ENCODE results near the gene CDCA4. TPM values are rescaled to one million over a fixed set of nuclear protein-coding genes. Genes with fewer than 3 reads are reported as not detected.

Gene CDCA4
- total RNA-seq, 1 experiment from 2014 or later = 57.7 TPM

DNA sequence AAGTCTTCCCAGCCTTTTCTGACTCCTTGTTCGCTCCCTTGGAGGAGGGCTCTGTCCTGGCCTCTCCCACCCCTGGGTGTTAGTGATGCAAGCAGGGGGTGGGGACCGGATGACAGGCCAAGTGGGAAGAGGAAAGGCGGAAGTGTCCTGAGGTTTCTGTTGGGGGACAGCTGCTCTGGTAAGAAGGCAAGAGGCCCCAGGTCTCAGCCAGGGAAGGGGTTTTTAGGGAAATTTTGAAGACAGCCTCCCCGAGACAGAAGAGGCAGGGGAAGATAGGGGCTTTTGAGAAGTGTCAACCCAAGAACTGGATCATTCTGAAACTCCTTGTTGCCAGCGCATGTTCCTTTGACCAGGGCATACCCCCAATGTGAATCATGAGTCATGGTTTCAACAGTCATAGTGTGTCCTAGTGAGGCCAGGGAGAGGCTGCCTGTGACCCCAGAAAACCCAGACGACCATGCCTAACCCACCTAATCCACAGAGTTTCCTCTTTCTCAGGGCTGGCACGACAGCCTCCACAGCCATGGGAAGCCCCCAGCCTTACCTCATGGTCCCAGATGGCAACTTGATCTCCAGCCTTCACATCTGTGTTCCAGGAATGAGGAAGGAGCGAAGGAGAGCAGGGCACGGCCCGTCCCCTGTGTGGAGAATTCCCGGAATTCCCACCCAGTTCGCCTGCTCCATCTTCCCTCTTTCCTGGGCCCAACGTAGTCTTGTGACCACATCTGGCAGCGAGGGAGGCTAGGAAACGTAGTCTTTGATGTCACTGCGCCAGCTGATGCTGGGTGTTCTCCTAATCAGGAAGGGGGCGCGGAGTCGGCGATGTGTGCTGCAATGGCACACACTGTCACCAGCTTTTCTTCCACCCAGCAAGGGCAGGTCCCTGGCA is 49.2 kb upstream of the CDCA4 start:
- Mint-ChIP-seq H3K4me1 (peaks cover 5 to 8% of the 10 kb centered on the region in 2 experiments; a peak in 3 of 4 replicates), H3K27ac (no peak overlapping the region), H3K27me3 (ENCODE audit: low read depth) (peaks cover 17% of the 10 kb centered on the region), H3K36me3 (ENCODE audit: insufficient read depth in 1 of 3, low read depth in 3 of 3) (no peaks in the 10 kb centered on the region), H3K4me3 (no peak overlapping the region), H3K9me3 (no peaks in the 10 kb centered on the region)
- Histone ChIP-seq H2BK15ac (ENCODE audit: low read depth, low read length) (no peak overlapping the region), H3K4ac (ENCODE audit: low read depth, low read length) (no peak overlapping the region), H4K8ac (replicated peaks; ENCODE audit: insufficient read length, low read depth, low read length) (no peak overlapping the region), H3K23me2 (ENCODE audit: insufficient read length, low read depth, low read length, poor library complexity, severe bottlenecking) (no peaks in the 10 kb centered on the region), H4K91ac (ENCODE audit: insufficient read length, low read depth, low read length) (no peak overlapping the region), H3K79me2 (ENCODE audit: insufficient read depth, low read length) (no peaks in the 10 kb centered on the region), H4K20me1 (ENCODE audit: control insufficient read depth, insufficient read depth, insufficient read length) (no peaks in the 10 kb centered on the region), H2BK12ac (ENCODE audit: insufficient read length, low read depth, low read length) (no peak overlapping the region), H2BK20ac (ENCODE audit: low read depth, low read length, poor library complexity, severe bottlenecking) (no peak overlapping the region), H3K18ac (ENCODE audit: insufficient read length, low read depth, low read length) (no peak overlapping the region), H4K5ac (ENCODE audit: insufficient read length, low read depth, low read length) (no peak overlapping the region), H3K14ac (ENCODE audit: insufficient read depth, low read length) (no peak overlapping the region), H3K4me2 (ENCODE audit: insufficient read depth, insufficient read length, low read length) (no peak overlapping the region), H3K4me1 (ENCODE audit: insufficient read depth, low read length) (no peaks in the 10 kb centered on the region), H2AFZ (ENCODE audit: low read length) (no peak overlapping the region), H2BK5ac (ENCODE audit: insufficient read length, low read length) (no peak overlapping the region), H3K23ac (ENCODE audit: insufficient read length, low read depth, low read length) (no peak overlapping the region), H3K56ac (ENCODE audit: insufficient read length, low read depth, low read length) (no peak overlapping the region), H3K27me3 (ENCODE audit: insufficient read depth, low read length) (no peaks in the 10 kb centered on the region), H2AK5ac (ENCODE audit: insufficient read length, low read length) (no peak overlapping the region), H3K27ac (ENCODE audit: insufficient read length, low read depth, low read length) (no peak overlapping the region), H2BK120ac (ENCODE audit: low read depth, low read length, poor library complexity, severe bottlenecking) (no peak overlapping the region), H3K9me3 (ENCODE audit: control insufficient read depth, low read depth, low read length) (no peaks in the 10 kb centered on the region), H3K9ac (ENCODE audit: extremely low read depth, insufficient read length, low read length) (no peak overlapping the region), H3K79me1 (ENCODE audit: insufficient read depth, low read depth, low read length, poor library complexity, severe bottlenecking) (no peaks in the 10 kb centered on the region), H3T11ph (ENCODE audit: low read length) (no peak overlapping the region)
- WGBS (ENCODE audit: extremely low coverage, insufficient read length, low lambda C conversion rate) = no CpG with 5 or more reads among the region's 20 CpGs
- TF ChIP-seq, protein P1, sequence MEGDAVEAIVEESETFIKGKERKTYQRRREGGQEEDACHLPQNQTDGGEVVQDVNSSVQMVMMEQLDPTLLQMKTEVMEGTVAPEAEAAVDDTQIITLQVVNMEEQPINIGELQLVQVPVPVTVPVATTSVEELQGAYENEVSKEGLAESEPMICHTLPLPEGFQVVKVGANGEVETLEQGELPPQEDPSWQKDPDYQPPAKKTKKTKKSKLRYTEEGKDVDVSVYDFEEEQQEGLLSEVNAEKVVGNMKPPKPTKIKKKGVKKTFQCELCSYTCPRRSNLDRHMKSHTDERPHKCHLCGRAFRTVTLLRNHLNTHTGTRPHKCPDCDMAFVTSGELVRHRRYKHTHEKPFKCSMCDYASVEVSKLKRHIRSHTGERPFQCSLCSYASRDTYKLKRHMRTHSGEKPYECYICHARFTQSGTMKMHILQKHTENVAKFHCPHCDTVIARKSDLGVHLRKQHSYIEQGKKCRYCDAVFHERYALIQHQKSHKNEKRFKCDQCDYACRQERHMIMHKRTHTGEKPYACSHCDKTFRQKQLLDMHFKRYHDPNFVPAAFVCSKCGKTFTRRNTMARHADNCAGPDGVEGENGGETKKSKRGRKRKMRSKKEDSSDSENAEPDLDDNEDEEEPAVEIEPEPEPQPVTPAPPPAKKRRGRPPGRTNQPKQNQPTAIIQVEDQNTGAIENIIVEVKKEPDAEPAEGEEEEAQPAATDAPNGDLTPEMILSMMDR (conservative IDR thresholded peaks at IDR 0.05) = no peak
- peak; percentile 28 for DNase-seq
